ENCODE measurements around the gene MACROD1. TPM values are rescaled to one million over a fixed set of nuclear protein-coding genes. Genes with fewer than 3 reads are reported as not detected.

MACROD1 gene
- 17.7 TPM in 2 replicates for total RNA-seq

GRCh38 chr11:64165842-64166635 is at the start of gene MACROD1:
Gene MACROD1 (minus strand): TSS chr11:64166113. CDS start chr11:64165994, 119 bp downstream.
- H3K4me3 ChIP-seq (ENCODE audit: insufficient read depth, low read length): peak within 1 kb of the TSS; percentile 84
- H3K27me3 ChIP-seq (ENCODE audit: insufficient read depth, low read length): no peaks in the 10 kb centered on the region
- DNase-seq (ENCODE audit: insufficient read length, low spot score, missing footprints): peak; percentile 99
- H4K20me1 ChIP-seq (ENCODE audit: insufficient read depth, low read length): no peaks in the 10 kb centered on the region
- TF ChIP-seq CTCF (IDR thresholded peaks at IDR 0.05; ENCODE audit: extremely low read depth, low read depth, low read length): no peak
- H3K4me2 ChIP-seq (ENCODE audit: insufficient read depth, low read length): peak within 1 kb of the TSS; percentile 91
- peaks cover 3% of the 10 kb centered on the region for H3K79me2 ChIP-seq (ENCODE audit: insufficient read depth, low read length)
- no peaks in the 10 kb centered on the region for H3K36me3 ChIP-seq (ENCODE audit: insufficient read depth, low read length)
- H2AFZ ChIP-seq (ENCODE audit: low read length): peak within 1 kb of the TSS; percentile 93
- H3K4me1 ChIP-seq (ENCODE audit: insufficient read depth, low read length): peaks cover 7% of the 10 kb centered on the region
- no peaks in the 10 kb centered on the region for H3K9me3 ChIP-seq (ENCODE audit: low read depth, low read length)
- peak within 1 kb of the TSS; percentile 17 for H3K27ac ChIP-seq (ENCODE audit: low read depth, low read length)

- H3K4me3 ChIP-seq (ENCODE audit: insufficient read depth, low read length): no peak overlapping the region
- DNase-seq (ENCODE audit: insufficient read length, low spot score, missing footprints): peak; percentile 48
- H3K4me1 ChIP-seq (ENCODE audit: insufficient read depth, low read length): peaks cover 6% of the 10 kb centered on the region
- no peaks in the 10 kb centered on the region for H3K36me3 ChIP-seq (ENCODE audit: insufficient read depth, low read length)
- no peaks in the 10 kb centered on the region for H3K27me3 ChIP-seq (ENCODE audit: insufficient read depth, low read length)
- H3K79me2 ChIP-seq (ENCODE audit: insufficient read depth, low read length): no peaks in the 10 kb centered on the region
- H3K9me3 ChIP-seq (ENCODE audit: low read depth, low read length): no peaks in the 10 kb centered on the region
- no peak overlapping the region for H2AFZ ChIP-seq (ENCODE audit: low read length)
- H3K4me2 ChIP-seq (ENCODE audit: insufficient read depth, low read length): no peak overlapping the region
- H3K27ac ChIP-seq (ENCODE audit: low read depth, low read length): no peak overlapping the region
- H4K20me1 ChIP-seq (ENCODE audit: insufficient read depth, low read length): no peaks in the 10 kb centered on the region
- no peak for TF ChIP-seq CTCF (IDR thresholded peaks at IDR 0.05; ENCODE audit: extremely low read depth, low read depth, low read length)
These were observed 45.4 kb upstream of the MACROD1 start for GRCh38 chr11:64211181-64211872.

GRCh38 chr11:64210301-64211020 is 44.5 kb upstream of the MACROD1 start:
- Histone ChIP-seq H3K27me3 (ENCODE audit: insufficient read depth, low read length) (no peaks in the 10 kb centered on the region), H3K4me3 (ENCODE audit: insufficient read depth, low read length) (no peak overlapping the region), H3K79me2 (ENCODE audit: insufficient read depth, low read length) (no peaks in the 10 kb centered on the region), H2AFZ (ENCODE audit: low read length) (no peak overlapping the region), H3K36me3 (ENCODE audit: insufficient read depth, low read length) (peaks cover 6% of the 10 kb centered on the region), H3K9me3 (ENCODE audit: low read depth, low read length) (no peaks in the 10 kb centered on the region), H3K27ac (ENCODE audit: low read depth, low read length) (no peak overlapping the region), H3K4me2 (ENCODE audit: insufficient read depth, low read length) (no peak overlapping the region), H4K20me1 (ENCODE audit: insufficient read depth, low read length) (no peaks in the 10 kb centered on the region), H3K4me1 (ENCODE audit: insufficient read depth, low read length) (peaks cover 6% of the 10 kb centered on the region)
- no peak for TF ChIP-seq CTCF (IDR thresholded peaks at IDR 0.05; ENCODE audit: extremely low read depth, low read depth, low read length)
- peak; percentile 48 for DNase-seq (ENCODE audit: insufficient read length, low spot score, missing footprints)

GRCh38 chr11:64209563-64209843 is 43.6 kb upstream of the MACROD1 start:
- Histone ChIP-seq H3K27ac (ENCODE audit: low read depth, low read length) (no peak overlapping the region), H3K27me3 (ENCODE audit: insufficient read depth, low read length) (no peaks in the 10 kb centered on the region), H4K20me1 (ENCODE audit: insufficient read depth, low read length) (no peaks in the 10 kb centered on the region), H3K4me2 (ENCODE audit: insufficient read depth, low read length) (no peak overlapping the region), H3K4me3 (ENCODE audit: insufficient read depth, low read length) (no peak overlapping the region), H3K9me3 (ENCODE audit: low read depth, low read length) (no peaks in the 10 kb centered on the region), H3K79me2 (ENCODE audit: insufficient read depth, low read length) (no peaks in the 10 kb centered on the region), H3K36me3 (ENCODE audit: insufficient read depth, low read length) (peaks cover 9% of the 10 kb centered on the region), H2AFZ (ENCODE audit: low read length) (no peak overlapping the region), H3K4me1 (ENCODE audit: insufficient read depth, low read length) (peaks cover 6% of the 10 kb centered on the region)
- no peak for TF ChIP-seq CTCF (IDR thresholded peaks at IDR 0.05; ENCODE audit: extremely low read depth, low read depth, low read length)
- DNase-seq (ENCODE audit: insufficient read length, low spot score, missing footprints): no peak
